GM23338 (cell line): Measurements from ENCODE around the gene HSD17B1. TPM values are rescaled to one million over a fixed set of nuclear protein-coding genes. Genes with fewer than 3 reads are reported as not detected.

Source experiments
- ATAC-seq: fragments of 200-7000 bp; cut with Tn5 transposase; 3 replicates; pipeline ENCODE4 v1.9.1; 2020
- DNase-seq: peaks from one replicate; pipeline ENCODE4 v3.0.0-alpha.2; 2015; ENCODE audit warnings: low spot score
- H2AFZ ChIP-seq: fragments of 200-600 bp; sonication (generic); 2 replicates; pipeline ENCODE4 v1.8.0; 2016; ENCODE audit warnings: antibody characterized with exemption, mild to moderate bottlenecking, moderate library complexity
- H3F3A ChIP-seq: fragments of 200-600 bp; sonication (generic); replicated peaks from 2 replicates; pipeline ENCODE4 v1.8.0; 2017; ENCODE audit warnings: antibody characterized with exemption, mixed run types, low read depth
- H3K27ac ChIP-seq: fragments of 200-600 bp; sonication (generic); 2 replicates; pipeline ENCODE4 v1.6.1; 2016; ENCODE audit warnings: low read depth
- H3K27me3 ChIP-seq: fragments of 200-600 bp; sonication (generic); 2 replicates; pipeline ENCODE4 v1.8.0; 2016; ENCODE audit warnings: mild to moderate bottlenecking, mixed run types, moderate library complexity; ENCODE audit not compliant: insufficient read depth
- H3K36me3 ChIP-seq: fragments of 200-600 bp; sonication (generic); 2 replicates; pipeline ENCODE4 v1.8.0; 2016; ENCODE audit warnings: mild to moderate bottlenecking; ENCODE audit not compliant: insufficient read depth
- H3K4me1 ChIP-seq: fragments of 200-600 bp; sonication (generic); 2 replicates; pipeline ENCODE4 v1.8.0; 2016; ENCODE audit warnings: mild to moderate bottlenecking, moderate library complexity; ENCODE audit not compliant: insufficient read depth
- H3K4me2 ChIP-seq: fragments of 200-600 bp; sonication (generic); 2 replicates; pipeline ENCODE4 v1.7.1; 2017; ENCODE audit warnings: mixed run types
- H3K4me3 ChIP-seq: fragments of 200-600 bp; sonication (generic); 2 replicates; pipeline ENCODE4 v1.6.1; 2016; ENCODE audit warnings: mixed run types
- H3K79me2 ChIP-seq: fragments of 200-600 bp; sonication (generic); replicated peaks from 2 replicates; pipeline ENCODE4 v1.8.0; 2017; ENCODE audit warnings: mild to moderate bottlenecking; ENCODE audit not compliant: insufficient read depth
- H3K9me2 ChIP-seq: fragments of 200-600 bp; sonication (generic); 2 replicates; pipeline ENCODE4 v1.8.0; 2017; ENCODE audit not compliant: insufficient read depth
- H4K20me1 ChIP-seq: fragments of 200-600 bp; sonication (generic); replicated peaks from 2 replicates; pipeline ENCODE4 v1.8.0; 2017; ENCODE audit warnings: mild to moderate bottlenecking; ENCODE audit not compliant: insufficient read depth
- H3K27ac Mint-ChIP-seq: 2 replicates; pipeline ENCODE4 v1.8.0; 2020; ENCODE audit warnings: inconsistent platforms, mild to moderate bottlenecking, moderate library complexity, mixed read lengths
- H3K27me3 Mint-ChIP-seq: 3 replicates; pipeline ENCODE4 v1.8.0; 2022; ENCODE audit warnings: low read depth, mild to moderate bottlenecking, moderate library complexity, mixed read lengths, inconsistent platforms; ENCODE audit not compliant: insufficient read depth, poor library complexity
- H3K36me3 Mint-ChIP-seq: 3 replicates; pipeline ENCODE4 v1.8.0; 2021; ENCODE audit warnings: low read depth, mild to moderate bottlenecking, inconsistent platforms, moderate library complexity, mixed read lengths
- H3K4me1 Mint-ChIP-seq: 3 replicates; pipeline ENCODE4 v1.8.0; 2020; ENCODE audit warnings: mild to moderate bottlenecking, inconsistent platforms, mixed read lengths
- H3K4me3 Mint-ChIP-seq: 3 replicates; pipeline ENCODE4 v1.8.0; 2021; ENCODE audit warnings: moderate library complexity, mild to moderate bottlenecking, inconsistent platforms, mixed read lengths
- H3K9me3 Mint-ChIP-seq: 3 replicates; pipeline ENCODE4 v1.8.0; 2020; ENCODE audit warnings: moderate library complexity, mild to moderate bottlenecking, inconsistent platforms, mixed read lengths
- CREB1 ChIP-seq: fragments of 250-450 bp; sonication (Bioruptor Pico); IDR thresholded peaks from 2 replicates; pipeline ENCODE4 v1.5.0; 2020; ENCODE audit warnings: low read depth, mild to moderate bottlenecking, moderate library complexity
- EZH2 ChIP-seq: fragments of 200-600 bp; sonication (generic); IDR thresholded peaks from one replicate; pipeline ENCODE4 v1.8.0; 2017; ENCODE audit warnings: antibody characterized with exemption, mild to moderate bottlenecking, low read depth; ENCODE audit not compliant: unreplicated experiment
- EZH2phosphoT487 ChIP-seq: fragments of 200-600 bp; sonication (generic); IDR thresholded peaks from one replicate; pipeline ENCODE4 v1.8.1; 2018; ENCODE audit warnings: antibody characterized with exemption; ENCODE audit not compliant: unreplicated experiment
- JUNB ChIP-seq: IDR thresholded peaks from one replicate; pipeline ENCODE4 v1.6.1; 2016; ENCODE audit warnings: antibody characterized with exemption; ENCODE audit not compliant: unreplicated experiment
- NANOG ChIP-seq: IDR thresholded peaks from 2 replicates; pipeline ENCODE4 v1.6.1; 2016; ENCODE audit warnings: antibody characterized with exemption, borderline replicate concordance
- POLR2AphosphoS5 ChIP-seq: IDR thresholded peaks from 2 replicates; pipeline ENCODE4 v1.6.1; 2016; ENCODE audit warnings: antibody characterized with exemption, low read depth
- STAT1 ChIP-seq: IDR thresholded peaks from one replicate; pipeline ENCODE4 v1.6.1; 2016; ENCODE audit warnings: antibody characterized with exemption; ENCODE audit not compliant: unreplicated experiment
- ZNF114 ChIP-seq: fragments of 250-450 bp; sonication (Bioruptor Pico); IDR thresholded peaks from 2 replicates; pipeline ENCODE4 v1.5.0; 2020; ENCODE audit warnings: mild to moderate bottlenecking, moderate library complexity
- ZNF331 ChIP-seq: fragments of 250-450 bp; sonication (Bioruptor Pico); IDR thresholded peaks from 2 replicates; pipeline ENCODE4 v1.5.0; 2020; ENCODE audit warnings: low read depth, mild to moderate bottlenecking, moderate library complexity
- polyA plus RNA-seq: library from polyadenylated mRNA; unstranded; fragments of >200 nt; fragmentation: Nextera tagmentation; extraction: Ambion mirVana; gene quantifications from 2 replicates; pipeline ENCODE4 v1.2.1, GENCODE V29; 2016
- total RNA-seq: library from RNA; depleted of rRNA; stranded (reverse); fragments of >200 nt; shearing (Covaris generic); gene quantifications from 2 replicates; pipeline ENCODE4 v1.2.3, GENCODE V29; 2014
- TF ChIP-seq, protein P1 (sequence below): fragments of 250-450 bp; sonication (Bioruptor Pico); IDR thresholded peaks from 2 replicates; pipeline ENCODE4 v1.5.0; 2020; ENCODE audit warnings: mild to moderate bottlenecking, moderate library complexity
- TF ChIP-seq, protein P2 (sequence below): IDR thresholded peaks from 2 replicates; pipeline ENCODE4 v1.6.1; 2016; ENCODE audit warnings: antibody characterized with exemption
- TF ChIP-seq, protein P3 (sequence below), 2 experiments: fragments of 200-600 bp in 1 of 2; sonication (generic) in 1 of 2; conservative IDR thresholded peaks; 2 replicates each; pipeline versions ENCODE4 v1.5.1 to v1.6.1; 2016 to 2017; ENCODE audit warnings: antibody characterized with exemption in 2 of 2, low read depth in 2 of 2, mild to moderate bottlenecking in 2 of 2, moderate library complexity in 1 of 2
- TF ChIP-seq, protein P4 (sequence below): IDR thresholded peaks from one replicate; pipeline ENCODE4 v1.6.1; 2018; ENCODE audit warnings: antibody characterized with exemption; ENCODE audit not compliant: unreplicated experiment

Gene HSD17B1
- total and polyA plus RNA-seq, 2 experiments from 2014 or later, result 0.97 to 1.7 TPM

DNA sequence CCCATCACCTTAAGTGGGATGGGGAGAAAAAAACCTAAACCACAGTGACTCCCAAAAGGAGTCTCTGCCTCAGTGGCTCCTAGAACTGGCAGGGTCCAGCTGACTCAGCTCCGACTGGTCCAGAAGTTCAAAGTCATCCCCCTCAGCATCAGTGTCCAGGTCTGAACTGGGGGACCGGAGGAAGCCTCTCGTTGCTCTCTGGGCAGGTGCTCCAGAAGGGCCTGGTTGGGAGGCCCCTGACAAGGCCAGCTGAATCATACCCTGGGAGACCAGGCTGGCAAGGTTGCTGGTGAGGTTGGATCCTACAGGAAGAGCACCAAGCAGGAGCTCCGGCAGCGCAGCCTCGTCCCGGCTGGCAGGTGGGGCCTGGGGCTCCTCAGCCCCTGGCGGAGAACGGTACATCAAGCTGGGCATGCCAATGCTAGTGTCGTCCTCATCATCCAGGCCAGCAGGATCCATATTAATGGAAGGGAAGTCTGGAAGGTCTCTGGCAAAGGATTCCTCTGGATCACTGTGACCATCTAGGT, 29.1 kb downstream of the HSD17B1 start:
- H4K20me1 ChIP-seq, result 0 out of 2 replicates have a peak, but pooled peaks cover 6% of the 10 kb centered on the region
- Mint-ChIP-seq H3K9me3 (no peaks in the 10 kb centered on the region), H3K27ac (no peak overlapping the region), H3K36me3 (peaks cover 48% of the 10 kb centered on the region), H3K27me3 (peaks cover 14% of the 10 kb centered on the region), H3K4me3 (no peak overlapping the region), H3K4me1 (peaks cover 9% of the 10 kb centered on the region; the same call in 2 of the 3 replicates)
- no peaks in the 10 kb centered on the region for H3K9me2 ChIP-seq
- TF ChIP-seq, protein P1, sequence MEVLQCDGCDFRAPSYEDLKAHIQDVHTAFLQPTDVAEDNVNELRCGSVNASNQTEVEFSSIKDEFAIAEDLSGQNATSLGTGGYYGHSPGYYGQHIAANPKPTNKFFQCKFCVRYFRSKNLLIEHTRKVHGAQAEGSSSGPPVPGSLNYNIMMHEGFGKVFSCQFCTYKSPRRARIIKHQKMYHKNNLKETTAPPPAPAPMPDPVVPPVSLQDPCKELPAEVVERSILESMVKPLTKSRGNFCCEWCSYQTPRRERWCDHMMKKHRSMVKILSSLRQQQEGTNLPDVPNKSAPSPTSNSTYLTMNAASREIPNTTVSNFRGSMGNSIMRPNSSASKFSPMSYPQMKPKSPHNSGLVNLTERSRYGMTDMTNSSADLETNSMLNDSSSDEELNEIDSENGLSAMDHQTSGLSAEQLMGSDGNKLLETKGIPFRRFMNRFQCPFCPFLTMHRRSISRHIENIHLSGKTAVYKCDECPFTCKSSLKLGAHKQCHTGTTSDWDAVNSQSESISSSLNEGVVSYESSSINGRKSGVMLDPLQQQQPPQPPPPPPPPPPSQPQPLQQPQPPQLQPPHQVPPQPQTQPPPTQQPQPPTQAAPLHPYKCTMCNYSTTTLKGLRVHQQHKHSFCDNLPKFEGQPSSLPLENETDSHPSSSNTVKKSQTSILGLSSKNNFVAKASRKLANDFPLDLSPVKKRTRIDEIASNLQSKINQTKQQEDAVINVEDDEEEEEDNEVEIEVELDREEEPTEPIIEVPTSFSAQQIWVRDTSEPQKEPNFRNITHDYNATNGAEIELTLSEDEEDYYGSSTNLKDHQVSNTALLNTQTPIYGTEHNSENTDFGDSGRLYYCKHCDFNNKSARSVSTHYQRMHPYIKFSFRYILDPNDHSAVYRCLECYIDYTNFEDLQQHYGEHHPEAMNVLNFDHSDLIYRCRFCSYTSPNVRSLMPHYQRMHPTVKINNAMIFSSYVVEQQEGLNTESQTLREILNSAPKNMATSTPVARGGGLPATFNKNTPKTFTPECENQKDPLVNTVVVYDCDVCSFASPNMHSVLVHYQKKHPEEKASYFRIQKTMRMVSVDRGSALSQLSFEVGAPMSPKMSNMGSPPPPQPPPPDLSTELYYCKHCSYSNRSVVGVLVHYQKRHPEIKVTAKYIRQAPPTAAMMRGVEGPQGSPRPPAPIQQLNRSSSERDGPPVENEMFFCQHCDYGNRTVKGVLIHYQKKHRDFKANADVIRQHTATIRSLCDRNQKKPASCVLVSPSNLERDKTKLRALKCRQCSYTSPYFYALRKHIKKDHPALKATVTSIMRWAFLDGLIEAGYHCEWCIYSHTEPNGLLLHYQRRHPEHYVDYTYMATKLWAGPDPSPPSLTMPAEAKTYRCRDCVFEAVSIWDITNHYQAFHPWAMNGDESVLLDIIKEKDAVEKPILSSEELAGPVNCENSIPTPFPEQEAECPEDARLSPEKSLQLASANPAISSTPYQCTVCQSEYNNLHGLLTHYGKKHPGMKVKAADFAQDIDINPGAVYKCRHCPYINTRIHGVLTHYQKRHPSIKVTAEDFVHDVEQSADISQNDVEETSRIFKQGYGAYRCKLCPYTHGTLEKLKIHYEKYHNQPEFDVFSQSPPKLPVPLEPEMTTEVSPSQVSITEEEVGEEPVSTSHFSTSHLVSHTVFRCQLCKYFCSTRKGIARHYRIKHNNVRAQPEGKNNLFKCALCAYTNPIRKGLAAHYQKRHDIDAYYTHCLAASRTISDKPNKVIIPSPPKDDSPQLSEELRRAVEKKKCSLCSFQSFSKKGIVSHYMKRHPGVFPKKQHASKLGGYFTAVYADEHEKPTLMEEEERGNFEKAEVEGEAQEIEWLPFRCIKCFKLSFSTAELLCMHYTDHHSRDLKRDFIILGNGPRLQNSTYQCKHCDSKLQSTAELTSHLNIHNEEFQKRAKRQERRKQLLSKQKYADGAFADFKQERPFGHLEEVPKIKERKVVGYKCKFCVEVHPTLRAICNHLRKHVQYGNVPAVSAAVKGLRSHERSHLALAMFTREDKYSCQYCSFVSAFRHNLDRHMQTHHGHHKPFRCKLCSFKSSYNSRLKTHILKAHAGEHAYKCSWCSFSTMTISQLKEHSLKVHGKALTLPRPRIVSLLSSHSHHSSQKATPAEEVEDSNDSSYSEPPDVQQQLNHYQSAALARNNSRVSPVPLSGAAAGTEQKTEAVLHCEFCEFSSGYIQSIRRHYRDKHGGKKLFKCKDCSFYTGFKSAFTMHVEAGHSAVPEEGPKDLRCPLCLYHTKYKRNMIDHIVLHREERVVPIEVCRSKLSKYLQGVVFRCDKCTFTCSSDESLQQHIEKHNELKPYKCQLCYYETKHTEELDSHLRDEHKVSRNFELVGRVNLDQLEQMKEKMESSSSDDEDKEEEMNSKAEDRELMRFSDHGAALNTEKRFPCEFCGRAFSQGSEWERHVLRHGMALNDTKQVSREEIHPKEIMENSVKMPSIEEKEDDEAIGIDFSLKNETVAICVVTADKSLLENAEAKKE (CRISPR knock-in tag), result no peak
- TF ChIP-seq ZNF114 (CRISPR knock-in tag) (no peak), NANOG (no peak), CREB1 (CRISPR knock-in tag) (no peak), EZH2phosphoT487 (no peak), EZH2 (no peak), ZNF331 (CRISPR knock-in tag) (no peak), JUNB (no peak), POLR2AphosphoS5 (no peak), STAT1 (no peak)
- TF ChIP-seq, protein P2, sequence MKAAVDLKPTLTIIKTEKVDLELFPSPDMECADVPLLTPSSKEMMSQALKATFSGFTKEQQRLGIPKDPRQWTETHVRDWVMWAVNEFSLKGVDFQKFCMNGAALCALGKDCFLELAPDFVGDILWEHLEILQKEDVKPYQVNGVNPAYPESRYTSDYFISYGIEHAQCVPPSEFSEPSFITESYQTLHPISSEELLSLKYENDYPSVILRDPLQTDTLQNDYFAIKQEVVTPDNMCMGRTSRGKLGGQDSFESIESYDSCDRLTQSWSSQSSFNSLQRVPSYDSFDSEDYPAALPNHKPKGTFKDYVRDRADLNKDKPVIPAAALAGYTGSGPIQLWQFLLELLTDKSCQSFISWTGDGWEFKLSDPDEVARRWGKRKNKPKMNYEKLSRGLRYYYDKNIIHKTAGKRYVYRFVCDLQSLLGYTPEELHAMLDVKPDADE, result no peak
- TF ChIP-seq, protein P3, sequence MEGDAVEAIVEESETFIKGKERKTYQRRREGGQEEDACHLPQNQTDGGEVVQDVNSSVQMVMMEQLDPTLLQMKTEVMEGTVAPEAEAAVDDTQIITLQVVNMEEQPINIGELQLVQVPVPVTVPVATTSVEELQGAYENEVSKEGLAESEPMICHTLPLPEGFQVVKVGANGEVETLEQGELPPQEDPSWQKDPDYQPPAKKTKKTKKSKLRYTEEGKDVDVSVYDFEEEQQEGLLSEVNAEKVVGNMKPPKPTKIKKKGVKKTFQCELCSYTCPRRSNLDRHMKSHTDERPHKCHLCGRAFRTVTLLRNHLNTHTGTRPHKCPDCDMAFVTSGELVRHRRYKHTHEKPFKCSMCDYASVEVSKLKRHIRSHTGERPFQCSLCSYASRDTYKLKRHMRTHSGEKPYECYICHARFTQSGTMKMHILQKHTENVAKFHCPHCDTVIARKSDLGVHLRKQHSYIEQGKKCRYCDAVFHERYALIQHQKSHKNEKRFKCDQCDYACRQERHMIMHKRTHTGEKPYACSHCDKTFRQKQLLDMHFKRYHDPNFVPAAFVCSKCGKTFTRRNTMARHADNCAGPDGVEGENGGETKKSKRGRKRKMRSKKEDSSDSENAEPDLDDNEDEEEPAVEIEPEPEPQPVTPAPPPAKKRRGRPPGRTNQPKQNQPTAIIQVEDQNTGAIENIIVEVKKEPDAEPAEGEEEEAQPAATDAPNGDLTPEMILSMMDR (conservative IDR thresholded peaks at IDR 0.05; ENCODE audit: low read depth in 2 of 2), result no peak
- TF ChIP-seq, protein P4, sequence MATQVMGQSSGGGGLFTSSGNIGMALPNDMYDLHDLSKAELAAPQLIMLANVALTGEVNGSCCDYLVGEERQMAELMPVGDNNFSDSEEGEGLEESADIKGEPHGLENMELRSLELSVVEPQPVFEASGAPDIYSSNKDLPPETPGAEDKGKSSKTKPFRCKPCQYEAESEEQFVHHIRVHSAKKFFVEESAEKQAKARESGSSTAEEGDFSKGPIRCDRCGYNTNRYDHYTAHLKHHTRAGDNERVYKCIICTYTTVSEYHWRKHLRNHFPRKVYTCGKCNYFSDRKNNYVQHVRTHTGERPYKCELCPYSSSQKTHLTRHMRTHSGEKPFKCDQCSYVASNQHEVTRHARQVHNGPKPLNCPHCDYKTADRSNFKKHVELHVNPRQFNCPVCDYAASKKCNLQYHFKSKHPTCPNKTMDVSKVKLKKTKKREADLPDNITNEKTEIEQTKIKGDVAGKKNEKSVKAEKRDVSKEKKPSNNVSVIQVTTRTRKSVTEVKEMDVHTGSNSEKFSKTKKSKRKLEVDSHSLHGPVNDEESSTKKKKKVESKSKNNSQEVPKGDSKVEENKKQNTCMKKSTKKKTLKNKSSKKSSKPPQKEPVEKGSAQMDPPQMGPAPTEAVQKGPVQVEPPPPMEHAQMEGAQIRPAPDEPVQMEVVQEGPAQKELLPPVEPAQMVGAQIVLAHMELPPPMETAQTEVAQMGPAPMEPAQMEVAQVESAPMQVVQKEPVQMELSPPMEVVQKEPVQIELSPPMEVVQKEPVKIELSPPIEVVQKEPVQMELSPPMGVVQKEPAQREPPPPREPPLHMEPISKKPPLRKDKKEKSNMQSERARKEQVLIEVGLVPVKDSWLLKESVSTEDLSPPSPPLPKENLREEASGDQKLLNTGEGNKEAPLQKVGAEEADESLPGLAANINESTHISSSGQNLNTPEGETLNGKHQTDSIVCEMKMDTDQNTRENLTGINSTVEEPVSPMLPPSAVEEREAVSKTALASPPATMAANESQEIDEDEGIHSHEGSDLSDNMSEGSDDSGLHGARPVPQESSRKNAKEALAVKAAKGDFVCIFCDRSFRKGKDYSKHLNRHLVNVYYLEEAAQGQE, result no peak
- peaks cover 2% of the 10 kb centered on the region for H3K79me2 ChIP-seq
- ATAC-seq, result no peak
- no peak for DNase-seq
- no peak overlapping the region for H3K4me2 ChIP-seq
- H3K4me3 ChIP-seq, result no peak overlapping the region
- H3K27me3 ChIP-seq, result no peaks in the 10 kb centered on the region
- no peak overlapping the region for H2AFZ ChIP-seq
- H3F3A ChIP-seq, result peaks cover 12% of the 10 kb centered on the region; the same call in 1 of the 2 replicates
- no peak overlapping the region for H3K27ac ChIP-seq
- H3K36me3 ChIP-seq, result peaks cover 22% of the 10 kb centered on the region
- H3K4me1 ChIP-seq, result peaks cover 2% of the 10 kb centered on the region
